Amniotic stem cell (primary cell): ENCODE data around the gene GPR108.
A peak's percentile ranks its signal among the peaks of the same experiment; 100 is the strongest.
"Not testable (repeated sequence)": the region's sequence is repeated elsewhere in the genome, so short reads cannot be mapped to it uniquely, and the experiment has no call there.

ENCODE experiments used
- DNase-seq: peaks from one replicate; lab custom pipeline; 2025; lab: John Stamatoyannopoulos, UW

Gene GPR108

GRCh38 chr19:6761053-6761676 lies 23.8 kb upstream of the GPR108 start:
- DNase-seq = no peak

DNA sequence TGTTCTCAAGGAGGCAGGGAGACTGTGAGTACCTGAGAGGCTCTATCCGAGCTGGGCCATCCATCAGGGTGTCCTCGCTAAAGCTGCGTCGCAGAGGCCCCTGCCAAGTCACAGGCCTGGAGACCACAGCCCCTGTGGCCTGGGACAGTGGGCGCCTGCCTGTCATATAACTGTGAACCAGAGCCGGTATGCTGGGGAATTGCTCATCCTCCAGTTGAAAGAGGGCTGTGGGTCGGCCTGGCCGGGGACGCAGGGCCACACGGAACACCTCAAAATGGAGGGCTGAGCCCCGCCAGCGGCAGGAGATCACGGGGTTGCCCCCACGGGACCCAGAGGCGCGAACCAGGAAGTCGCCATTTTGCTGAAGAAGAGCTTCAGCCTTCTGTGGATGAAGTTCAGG lies 23.2 kb upstream of the GPR108 start:
- DNase-seq = no peak

DNA sequence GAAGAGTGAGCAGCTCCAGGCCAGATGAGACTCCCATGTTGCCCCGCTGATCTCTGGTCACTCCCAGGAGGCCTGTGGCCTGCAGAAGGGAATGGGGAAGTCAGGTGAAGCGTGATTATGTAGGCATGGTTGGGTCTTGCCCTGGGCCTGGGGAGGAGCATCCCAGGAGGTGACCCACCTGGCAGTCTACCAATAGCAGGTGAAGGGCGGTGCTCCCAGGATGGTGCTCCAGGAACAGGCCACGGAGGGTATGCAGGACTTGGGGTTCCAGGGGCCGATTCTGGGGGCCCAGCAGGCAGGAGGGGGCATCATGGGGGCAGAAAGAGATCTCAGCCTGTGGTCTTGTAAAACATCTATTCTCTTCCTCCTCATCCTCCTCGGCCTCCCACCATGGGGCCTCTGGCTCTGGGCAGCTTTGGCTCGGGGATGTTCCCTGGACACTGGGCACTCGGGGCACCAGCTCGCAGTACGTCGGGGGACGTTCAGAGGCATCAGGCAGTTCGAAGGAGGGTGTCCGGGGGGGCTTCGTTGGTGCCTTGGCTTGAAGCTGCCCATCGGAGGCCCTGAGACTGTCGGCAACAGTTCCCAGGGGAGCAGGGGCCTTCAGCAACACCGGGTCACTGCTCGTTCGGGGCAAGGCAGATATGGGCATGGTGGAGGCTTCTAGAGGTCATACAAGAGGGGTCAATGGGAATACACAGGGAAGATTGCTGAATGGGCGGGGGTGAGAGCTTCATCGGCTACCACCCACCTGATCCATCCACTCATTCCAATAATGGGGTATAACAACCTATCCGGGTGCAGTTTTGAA lies 17.5 kb upstream of the GPR108 start:
- no peak for DNase-seq

GRCh38 chr19:6754136-6754535 lies 16.8 kb upstream of the GPR108 start:
- no peak for DNase-seq

DNA sequence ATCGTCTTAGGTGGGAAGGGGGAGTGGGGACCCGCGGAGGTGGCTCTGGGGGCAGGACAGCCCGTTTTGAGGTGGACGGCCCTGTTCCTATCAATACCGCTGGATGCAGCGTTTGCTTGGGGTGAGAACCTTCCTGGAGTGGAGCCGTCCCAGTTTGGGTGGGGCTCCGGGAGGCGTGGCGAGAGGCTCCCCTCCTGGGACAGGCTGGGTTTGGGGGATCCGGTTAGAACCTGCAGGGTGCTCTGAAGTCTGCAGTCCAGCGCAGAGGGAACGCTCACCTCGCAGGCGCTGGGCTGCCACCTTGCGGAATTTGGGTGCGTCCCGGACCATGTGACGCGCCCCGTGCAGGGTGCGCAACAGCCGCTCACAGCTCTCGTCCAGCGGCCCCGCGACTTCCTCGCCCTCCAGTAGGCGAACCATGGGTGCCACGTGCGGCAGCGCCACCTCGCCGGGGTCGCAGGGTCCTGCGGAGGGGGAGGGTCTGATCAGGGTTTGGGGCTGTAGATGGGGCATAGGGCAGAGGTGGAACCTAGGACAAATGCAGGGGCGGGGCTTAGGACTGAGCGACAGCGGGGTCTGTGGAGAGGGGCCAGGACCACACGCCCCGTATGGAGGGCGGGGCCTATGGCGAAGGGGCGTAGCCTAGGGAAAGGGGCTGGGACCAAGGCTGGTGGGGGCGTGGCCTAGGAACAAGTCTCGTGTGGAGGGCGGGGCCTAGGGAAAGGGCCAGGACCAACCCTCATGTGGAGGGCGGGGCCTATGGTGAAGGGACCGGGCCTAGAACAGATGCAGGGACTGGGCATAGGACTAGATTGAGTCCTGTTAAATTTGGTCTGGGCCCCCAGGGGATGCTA lies 16.0 kb upstream of the GPR108 start:
- DNase-seq = no peak

DNA sequence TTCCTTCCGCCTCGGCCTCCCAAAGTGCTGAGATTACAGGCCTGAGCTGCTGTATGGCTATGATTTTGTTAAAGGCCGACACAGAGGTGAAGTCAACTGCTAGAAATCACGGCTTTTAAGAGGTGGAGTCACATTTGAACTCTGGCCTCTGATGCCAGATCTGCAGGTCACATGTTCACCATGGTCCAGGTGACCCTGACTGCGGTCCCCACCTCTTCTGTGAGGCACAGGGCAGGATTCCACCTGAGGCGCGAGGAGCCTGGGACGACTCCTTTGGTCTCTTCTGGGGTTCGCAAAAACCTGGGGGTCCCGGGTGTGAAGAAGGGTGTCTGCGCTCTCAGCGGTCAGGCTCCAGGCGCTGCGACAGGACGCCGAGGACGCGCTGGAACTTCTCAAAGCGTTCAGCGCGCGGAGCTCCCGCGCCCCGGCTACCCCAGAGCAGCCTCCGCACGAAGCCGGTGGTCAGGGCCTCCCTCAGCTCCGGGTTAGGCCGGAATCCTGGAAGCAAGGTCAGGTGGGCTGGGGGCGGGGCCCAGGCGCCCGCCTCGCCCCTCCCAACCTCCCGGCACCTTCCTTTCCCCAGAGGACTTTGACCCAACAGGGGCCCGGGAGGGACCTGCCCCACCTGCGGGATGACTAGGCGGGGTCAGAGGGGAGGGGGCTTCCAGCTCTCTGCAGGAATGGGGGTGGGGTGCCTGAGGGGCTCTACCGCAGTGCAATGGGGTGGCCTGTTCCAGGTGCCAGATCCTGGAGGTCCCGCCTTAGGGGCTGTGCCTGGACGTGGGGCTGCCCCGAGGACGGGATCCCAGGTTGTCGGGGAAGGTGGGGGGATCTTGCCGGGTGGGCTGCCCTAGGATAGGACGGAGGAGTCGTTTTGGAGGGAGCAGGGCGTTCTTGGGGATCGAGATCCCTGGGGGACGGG lies 15.1 kb upstream of the GPR108 start:
- no peak for DNase-seq

DNA sequence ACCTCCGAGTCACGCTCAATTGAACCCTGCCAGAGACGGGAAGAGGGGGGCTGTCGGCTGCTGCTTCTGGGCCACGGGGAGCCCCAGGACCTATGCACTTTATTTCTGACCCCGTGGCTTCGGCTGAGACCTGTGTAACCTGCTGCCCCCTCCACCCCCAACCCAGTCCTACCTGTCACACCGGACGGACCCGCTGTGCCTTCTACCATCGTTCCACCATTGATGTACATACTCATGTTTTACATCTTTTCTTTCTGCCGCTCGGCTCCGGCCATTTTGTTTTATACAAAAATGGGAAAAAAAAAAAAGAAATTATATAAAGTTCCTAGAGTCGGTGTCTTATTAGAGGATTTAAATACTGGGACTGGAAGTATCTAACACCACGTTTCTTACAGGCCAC lies 13.8 kb upstream of the GPR108 start:
- no peak for DNase-seq

- no peak for DNase-seq
Observed at GRCh38 chr19:6750062-6750461, 12.7 kb upstream of the GPR108 start.

DNA sequence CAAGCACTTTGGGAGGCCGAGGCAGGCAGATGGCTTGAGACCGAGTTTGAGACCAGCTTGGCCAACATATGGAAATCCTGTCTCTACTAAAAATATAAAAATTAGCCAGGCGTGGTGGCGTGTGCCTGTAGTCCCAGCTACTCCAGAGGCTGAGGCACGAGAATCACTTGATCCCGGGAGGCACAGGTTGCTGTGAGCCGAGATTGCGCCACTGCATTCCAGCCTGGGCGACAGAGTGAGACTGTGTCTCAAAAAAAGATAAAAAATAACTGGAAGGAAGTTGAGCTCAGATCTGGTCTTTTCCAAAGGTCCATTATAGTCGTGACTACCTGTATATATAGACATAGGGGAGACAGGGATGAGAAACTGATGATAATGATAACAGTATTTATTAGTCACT lies 11.2 kb upstream of the GPR108 start:
- not testable (repeated sequence) for DNase-seq

DNA sequence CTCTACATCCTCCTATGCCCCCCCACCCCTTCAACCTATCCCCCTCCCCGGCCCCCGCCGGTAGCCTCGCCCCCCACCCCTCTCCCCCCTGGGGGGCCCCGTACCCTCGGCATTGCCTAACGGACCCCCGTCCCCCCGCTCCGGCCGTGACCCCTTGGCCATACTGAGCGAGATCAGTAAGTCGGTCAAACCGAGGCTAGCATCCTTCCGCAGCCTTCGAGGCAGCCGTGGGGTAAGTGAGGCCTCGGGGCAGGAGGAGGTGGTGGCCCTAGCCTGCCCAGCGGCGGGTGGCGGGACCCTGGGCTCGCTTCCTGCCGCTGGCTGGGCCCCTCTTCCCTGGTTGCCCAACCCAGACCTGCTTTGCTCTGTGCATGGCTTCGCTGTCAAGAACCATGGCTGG lies 8.6 kb upstream of the GPR108 start:
- no peak for DNase-seq

- peak; percentile 62 for DNase-seq
Observed at GRCh38 chr19:6744381-6745301, 7.3 kb upstream of the GPR108 start.

GRCh38 chr19:6743714-6744380 lies 6.5 kb upstream of the GPR108 start:
- no peak for DNase-seq

DNA sequence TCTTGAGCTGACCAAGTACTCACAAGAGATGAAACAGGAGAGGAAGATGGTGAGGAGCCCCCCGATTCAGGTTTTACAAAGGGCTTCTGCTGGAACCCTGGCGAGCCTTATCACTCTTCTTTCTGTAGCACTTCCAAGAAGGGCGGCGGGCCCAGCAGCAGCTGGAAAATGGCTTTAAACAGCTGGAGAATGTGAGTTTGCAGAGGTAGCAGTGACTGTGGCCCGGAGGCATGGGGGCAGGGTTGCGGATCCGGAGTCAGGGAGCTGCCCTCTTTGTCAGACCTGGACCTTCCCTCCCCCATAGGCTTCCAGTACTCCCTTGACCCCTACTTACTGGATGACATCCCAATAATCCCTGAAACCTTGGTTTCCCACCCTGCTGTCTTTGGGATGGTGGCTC lies 5.7 kb upstream of the GPR108 start:
- DNase-seq = no peak

GRCh38 chr19:6740589-6741343 lies 3.4 kb upstream of the GPR108 start:
- no peak for DNase-seq

- DNase-seq = no peak
Observed at GRCh38 chr19:6739883-6740588, 2.7 kb upstream of the GPR108 start.

DNA sequence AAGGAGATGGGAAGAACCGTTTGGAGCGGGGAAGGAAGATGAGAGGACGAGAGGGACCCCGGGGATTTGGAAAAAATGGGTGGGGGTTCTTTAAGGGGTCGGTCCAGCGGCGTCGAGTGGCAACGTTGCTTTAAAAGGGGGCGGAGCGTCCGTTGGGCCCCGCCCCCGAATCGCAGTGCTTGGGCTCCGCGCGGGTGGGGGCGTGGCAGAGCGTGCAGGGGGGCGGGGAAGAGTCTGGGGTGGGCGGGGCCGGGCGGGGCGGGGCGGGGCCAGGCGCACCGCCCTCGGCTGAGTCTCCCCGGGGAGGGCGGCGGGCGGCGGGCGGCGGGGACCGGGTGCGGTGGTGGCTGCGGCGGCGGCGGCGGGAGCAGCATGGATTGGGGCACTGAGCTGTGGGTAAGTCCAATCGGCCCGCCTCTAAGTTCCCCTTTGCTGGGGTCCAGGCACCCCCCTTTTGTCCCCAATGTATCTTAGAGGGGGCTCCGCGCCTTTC lies 2.1 kb upstream of the GPR108 start, which contains the start of gene TRIP10:
TRIP10 (plus strand) TSS at position 291 of the 493 bp plus-strand sequence; CDS start at position 373, 82 bp downstream.
- DNase-seq = peak; percentile 77

- DNase-seq = no peak
Observed at GRCh38 chr19:6738787-6739389, 1.5 kb upstream of the GPR108 start.
